HG02943 (cell line): Measurements from ENCODE around the gene HM13.
"Not testable (repeated sequence)": the region's sequence is repeated elsewhere in the genome, so short reads cannot be mapped to it uniquely, and the experiment has no call there.

Experiments used
- ATAC-seq: cut with Tn5 transposase; IDR thresholded peaks from one replicate; pipeline ENCODE4 v1.9.1; 2021; ENCODE audit warnings: mild to moderate bottlenecking, low read depth, moderate library complexity; ENCODE audit not compliant: unreplicated experiment

The HM13 gene

GRCh38 chr20:31542201-31542842 lies 28.1 kb downstream of the HM13 start:
- no peak for ATAC-seq

GRCh38 chr20:31542963-31543362 lies 28.7 kb downstream of the HM13 start:
- no peak for ATAC-seq

- no peak for ATAC-seq
These were observed 29.8 kb downstream of the HM13 start for GRCh38 chr20:31543966-31544598.

DNA sequence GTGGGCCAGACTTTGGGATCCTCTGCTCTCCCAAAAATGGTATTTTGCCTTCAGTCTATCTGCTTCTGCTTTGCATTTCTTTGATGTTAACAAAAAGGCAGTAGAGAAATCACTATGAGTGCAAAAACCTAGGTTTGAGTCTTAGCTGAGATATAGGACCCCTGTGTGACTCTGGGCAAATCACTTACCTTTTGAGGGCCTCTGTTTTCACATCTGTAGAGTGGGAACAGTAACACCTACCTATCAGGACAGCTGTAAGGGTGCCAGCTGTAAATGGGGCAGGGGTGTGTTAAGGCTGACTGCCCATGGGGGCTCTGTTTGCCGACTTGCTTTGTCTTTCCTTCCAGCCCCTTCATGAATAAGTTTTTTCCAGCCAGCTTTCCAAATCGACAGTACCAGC lies 30.4 kb downstream of the HM13 start:
- no peak for ATAC-seq

DNA sequence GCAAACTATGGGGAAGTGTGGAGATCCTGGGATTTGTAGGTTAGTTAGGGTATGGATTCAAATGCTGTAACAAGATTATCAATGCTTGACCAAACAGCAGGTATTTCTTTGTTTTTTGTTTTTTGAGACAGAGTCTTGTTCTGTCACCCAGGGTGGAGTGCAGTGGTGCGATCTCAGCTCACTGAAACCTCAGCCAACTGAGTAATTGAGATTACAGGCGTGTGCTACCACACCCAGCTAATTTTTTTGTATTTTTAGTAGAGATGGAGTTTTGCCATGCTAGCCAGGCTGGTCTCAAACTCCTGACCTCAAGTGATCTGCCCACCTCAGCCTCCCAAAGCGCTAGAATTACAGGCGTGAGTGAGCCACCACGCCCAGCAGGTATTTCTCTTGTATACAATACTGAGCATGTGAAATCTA lies 31.4 kb downstream of the HM13 start:
- not testable (repeated sequence) for ATAC-seq

DNA sequence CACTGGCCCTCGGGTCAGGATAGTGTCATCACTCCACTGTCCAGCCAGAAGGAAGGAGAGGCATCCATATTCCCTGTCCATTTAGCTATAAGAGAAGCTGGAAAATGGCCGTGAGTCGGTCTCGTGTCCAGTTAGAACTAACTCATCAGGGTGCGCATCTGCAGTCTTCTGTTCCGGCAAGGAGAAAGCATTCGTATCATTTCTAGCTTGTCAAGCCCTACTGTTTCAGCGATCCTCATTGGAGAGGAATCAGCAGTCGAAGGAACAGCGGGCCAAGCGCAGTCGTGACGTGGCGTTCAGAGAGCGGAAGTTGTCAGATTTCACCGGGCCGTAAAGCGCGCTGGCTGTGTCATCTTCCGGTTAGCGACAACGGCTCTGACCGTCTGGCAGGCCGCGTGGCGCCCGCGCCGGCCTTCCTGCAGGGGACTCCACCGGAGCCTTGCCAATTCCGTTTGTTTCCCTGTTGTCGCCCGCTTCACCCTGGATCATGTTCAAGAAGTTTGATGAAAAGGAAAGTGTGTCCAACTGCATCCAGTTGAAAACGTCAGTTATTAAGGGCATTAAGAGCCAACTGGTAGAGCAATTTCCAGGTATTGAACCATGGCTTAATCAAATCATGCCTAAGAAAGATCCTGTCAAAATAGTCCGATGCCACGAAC lies 32.9 kb downstream of the HM13 start:
- peak; percentile 56 for ATAC-seq

DNA sequence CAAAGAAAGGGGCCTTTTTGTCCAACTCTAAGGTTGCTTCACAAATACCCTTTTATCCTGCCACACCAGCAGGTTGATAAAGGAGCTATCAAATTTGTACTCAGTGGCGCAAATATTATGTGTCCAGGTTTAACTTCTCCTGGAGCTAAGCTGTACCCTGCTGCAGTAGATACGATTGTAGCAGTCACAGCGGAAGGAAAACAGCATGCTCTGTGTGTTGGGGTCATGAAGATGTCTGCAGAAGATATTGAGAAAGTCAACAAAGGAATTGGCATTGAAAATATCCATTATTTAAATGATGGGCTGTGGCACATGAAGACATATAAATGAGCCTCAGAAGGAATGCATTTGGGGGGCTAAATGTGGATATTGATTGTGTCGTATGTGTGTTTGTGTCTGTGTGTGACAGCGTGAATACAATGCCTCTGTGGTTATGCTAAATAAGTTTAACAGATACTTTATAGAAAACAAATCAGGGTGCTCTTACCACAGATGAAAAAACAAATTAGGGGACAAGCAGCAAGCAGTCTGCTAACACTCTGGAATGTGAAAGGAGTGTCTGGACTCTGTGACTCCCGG lies 33.6 kb downstream of the HM13 start:
- ATAC-seq = no peak

- no peak for ATAC-seq
These were observed 34.7 kb downstream of the HM13 start for GRCh38 chr20:31548820-31549512.

- no peak for ATAC-seq
These were observed 35.3 kb downstream of the HM13 start for GRCh38 chr20:31549513-31549880.

DNA sequence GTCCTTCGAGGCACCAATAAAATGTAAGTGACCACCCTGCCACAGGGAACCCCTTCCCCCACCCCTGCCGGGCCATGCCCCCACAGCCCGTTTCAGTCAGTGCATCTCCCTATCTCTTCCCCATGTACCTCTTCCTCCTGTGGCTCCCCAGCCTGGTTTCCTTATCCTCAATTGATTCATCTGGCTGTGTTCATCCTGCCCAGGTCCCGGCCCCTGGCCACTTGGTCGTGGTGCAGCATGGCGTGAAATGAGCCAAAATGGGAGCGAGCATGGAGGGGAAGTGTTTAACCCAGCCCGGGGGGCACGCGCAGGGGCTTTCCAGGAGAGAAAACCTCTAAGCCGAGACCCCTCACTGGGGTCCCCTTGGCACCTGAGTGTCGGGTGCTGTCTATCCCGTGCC lies 35.9 kb downstream of the HM13 start:
- ATAC-seq = no peak

- ATAC-seq = no peak
These were observed 37.2 kb downstream of the HM13 start for GRCh38 chr20:31551163-31552081.

GRCh38 chr20:31555203-31555775 lies 41.0 kb downstream of the HM13 start:
- no peak for ATAC-seq

- no peak for ATAC-seq
These were observed 45.5 kb downstream of the HM13 start for GRCh38 chr20:31559704-31560093.

GRCh38 chr20:31560094-31560745 lies 46.0 kb downstream of the HM13 start:
- ATAC-seq = no peak

DNA sequence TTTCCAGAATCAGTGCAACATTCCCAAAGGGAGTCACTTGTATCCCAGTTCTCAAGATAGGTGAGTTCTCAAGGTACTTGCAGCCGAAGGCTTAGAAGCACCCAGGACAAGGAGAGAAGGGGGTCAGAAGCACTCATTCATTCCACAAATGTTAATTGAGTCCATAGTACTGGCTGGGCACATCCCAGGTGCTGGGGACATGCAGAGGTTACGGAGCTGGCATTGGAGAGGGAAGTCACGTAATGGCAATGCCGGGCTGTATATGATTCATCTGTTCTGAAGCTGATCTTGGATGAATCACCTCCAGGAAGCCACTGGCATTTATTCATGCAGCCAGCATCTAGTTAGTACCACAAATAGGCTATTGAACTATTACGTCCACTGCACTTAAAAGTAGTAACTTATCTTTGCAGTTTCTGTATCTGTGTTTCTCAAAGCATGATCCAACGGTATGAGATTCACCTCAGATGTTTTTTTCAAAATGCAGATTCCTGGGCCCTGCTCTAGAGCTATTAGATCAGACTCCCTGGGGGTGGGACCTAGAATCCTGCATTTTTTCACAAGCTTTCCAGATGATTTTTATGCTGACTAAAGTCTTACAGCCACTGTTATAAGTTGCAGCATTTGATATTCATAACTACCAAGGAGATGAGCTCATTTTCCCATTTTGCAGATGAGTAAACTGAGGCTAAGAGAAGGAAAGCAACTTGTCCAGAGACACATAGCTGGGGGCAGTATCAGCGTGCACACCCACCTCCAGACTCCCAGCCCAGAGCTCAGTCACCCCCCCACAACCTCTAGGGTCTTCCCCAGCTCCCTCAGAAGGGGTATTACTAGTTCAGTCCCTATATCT lies 46.7 kb downstream of the HM13 start:
- ATAC-seq = no peak

GRCh38 chr20:31562241-31562640 lies 48.0 kb downstream of the HM13 start:
- no peak for ATAC-seq

DNA sequence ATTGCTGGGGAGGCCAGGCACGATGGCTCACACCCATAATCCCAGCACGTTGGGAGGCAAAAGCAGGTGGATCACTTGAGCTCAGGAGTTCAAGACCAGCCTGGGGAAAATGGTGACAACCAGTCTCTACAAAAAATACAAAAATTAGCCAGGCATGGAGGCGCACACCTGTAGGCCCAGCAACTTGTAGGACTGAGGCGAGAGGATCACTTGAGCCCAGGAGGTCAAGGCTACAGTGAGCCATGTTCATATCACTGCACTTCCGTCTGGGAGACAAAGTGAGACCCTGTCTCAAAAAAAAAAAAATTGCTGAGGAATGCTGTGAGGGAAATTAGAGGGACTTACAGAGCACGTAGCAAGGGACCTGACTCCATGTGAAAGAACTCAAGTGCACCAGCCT lies 50.0 kb downstream of the HM13 start:
- no peak for ATAC-seq

- ATAC-seq = no peak
These were observed 51.6 kb downstream of the HM13 start for GRCh38 chr20:31565699-31566318.
